Left renal pelvis (tissue), 4 donors: ENCODE measurements around the gene NAXD. TPM values are rescaled to one million over a fixed set of nuclear protein-coding genes. Genes with fewer than 3 reads are reported as not detected.

Experiments used
- DNase-seq, 4 donors: peaks; one replicate each; pipeline ENCODE4 v3.0.0-alpha.2; 2013; ENCODE audit warnings: low read depth in 4 of 4, low spot score in 3 of 4
- polyA plus RNA-seq, 4 donors: library from polyadenylated mRNA; unstranded; fragments of 120-200 nt; gene quantifications; one replicate each; pipeline ENCODE4 v1.2.1, GENCODE V29; 2013; ENCODE audit not compliant: insufficient read length in 4 of 4

The NAXD gene
- polyA plus RNA-seq, 4 donors = 33.8 to 50.5 (median 41.3) TPM

DNA sequence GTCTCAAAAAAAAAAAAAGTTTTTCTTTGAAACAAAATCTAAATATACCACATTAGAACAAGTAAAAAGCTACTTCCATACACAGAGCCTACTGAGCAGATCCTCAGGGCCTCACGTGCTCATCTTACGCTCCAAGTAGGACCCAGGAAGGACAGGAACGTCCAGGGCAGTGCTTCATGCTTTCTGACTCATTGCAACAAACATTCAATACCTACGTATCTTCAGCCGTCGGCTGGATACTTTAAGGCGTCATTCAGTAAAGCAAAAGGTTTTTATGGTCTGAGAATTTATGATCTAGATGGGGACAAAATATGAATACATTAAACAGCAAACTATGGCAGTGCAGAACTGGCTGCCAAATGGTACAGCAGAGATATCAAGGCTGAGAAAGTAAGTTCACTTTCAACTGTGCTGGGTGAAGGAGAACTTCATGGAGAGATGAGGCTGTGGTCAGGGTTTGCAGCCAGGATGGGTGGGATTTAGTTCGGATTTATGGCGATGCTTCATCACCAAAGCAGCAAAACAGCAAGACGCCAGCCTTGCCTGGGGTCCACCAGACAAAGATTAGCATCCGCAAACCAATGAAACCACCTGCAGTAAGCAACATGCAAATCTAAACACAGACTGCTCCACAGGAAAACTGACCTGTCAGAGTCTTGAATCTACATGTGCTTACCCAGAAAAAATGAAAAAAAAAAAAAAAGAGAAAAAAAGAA lies 70.1 kb downstream of the NAXD start:
- no peak for DNase-seq

DNA sequence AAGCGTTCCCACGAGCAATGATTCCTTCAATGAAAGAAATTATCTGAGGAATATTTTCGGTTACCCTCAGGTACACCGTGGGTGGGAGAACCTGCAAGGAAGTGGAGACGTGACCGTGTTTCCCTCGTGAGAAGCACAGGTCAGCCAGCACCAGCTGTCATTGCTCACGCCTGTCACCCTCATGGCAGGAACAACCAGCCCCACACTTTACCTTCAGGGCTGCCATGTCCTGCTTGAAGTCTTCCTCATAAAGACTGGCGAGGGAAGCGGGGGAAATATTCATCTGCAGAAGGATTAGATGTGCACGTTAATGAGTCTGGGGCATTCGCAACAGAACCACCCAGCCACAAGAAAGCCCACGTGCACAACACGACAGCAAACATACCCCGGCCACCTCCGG lies 72.4 kb downstream of the NAXD start:
- DNase-seq = no peak

DNA sequence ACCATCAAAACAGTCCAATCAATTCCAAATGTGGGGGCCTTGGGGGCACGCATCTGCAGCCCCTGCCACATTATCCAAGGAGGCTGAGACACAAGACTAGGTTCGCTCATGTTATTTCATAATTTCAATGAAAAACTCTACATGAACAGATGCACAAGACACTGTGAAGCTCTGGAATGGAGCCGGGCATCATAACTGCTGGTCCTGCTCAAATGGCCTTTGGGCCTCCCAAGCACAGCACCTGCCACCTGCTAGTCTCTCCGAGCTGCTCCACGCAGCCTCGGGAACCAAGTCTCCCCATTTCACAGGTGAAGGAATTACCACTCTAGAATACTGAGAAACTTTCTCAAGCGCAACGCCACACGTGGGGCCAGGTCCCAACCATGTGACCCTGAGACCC lies 73.7 kb downstream of the NAXD start:
- no peak for DNase-seq

Other genes starting within 250 kb of the NAXD start
- 1 to 10 TPM; 6.9 to 9.7 (median 7.9) TPM for gene RAB20, start 53.8 kb upstream of the NAXD start, polyA plus RNA-seq
- 10 to 100 TPM; 47.9 to 81.9 (median 62.0) TPM for gene CARS2, start 90.6 kb downstream of the NAXD start, polyA plus RNA-seq
- gene ING1, start 98.2 kb downstream of the NAXD start, polyA plus RNA-seq = 10 to 100 TPM; 21.2 to 43.1 (median 28.1) TPM